Subcutaneous abdominal adipose tissue (tissue), 5 donors: Measurements from ENCODE around the gene ALG1.
"Not testable (repeated sequence)": the region's sequence is repeated elsewhere in the genome, so short reads cannot be mapped to it uniquely, and the experiment has no call there.

Experiments
- H3K27ac ChIP-seq: one replicate; pipeline ENCODE4 v1.7.0; 2013; ENCODE audit warnings: low read depth, mild to moderate bottlenecking, inconsistent platforms, low read length, moderate library complexity
- H3K27me3 ChIP-seq, 5 donors: one replicate each; pipeline ENCODE4 v1.7.0; 2013; ENCODE audit warnings: low read length in 5 of 5, inconsistent platforms in 1 of 5; ENCODE audit not compliant: control insufficient read depth in 5 of 5, insufficient read depth in 4 of 5
- H3K36me3 ChIP-seq, 5 donors: one replicate each; pipeline ENCODE4 v1.7.0; 2013; ENCODE audit warnings: low read length in 5 of 5; ENCODE audit not compliant: control insufficient read depth in 5 of 5, insufficient read depth in 5 of 5
- H3K4me1 ChIP-seq, 5 donors: one replicate each; pipeline ENCODE4 v1.7.0; 2013; ENCODE audit warnings: low read length in 5 of 5, mild to moderate bottlenecking in 3 of 5, moderate library complexity in 1 of 5; ENCODE audit not compliant: control insufficient read depth in 5 of 5, insufficient read depth in 5 of 5
- H3K4me3 ChIP-seq, 5 donors: one replicate each; pipeline ENCODE4 v1.7.0; 2013; ENCODE audit warnings: low read length in 5 of 5, low read depth in 1 of 5
- H3K9ac ChIP-seq, 5 donors: one replicate each; pipeline ENCODE4 v1.7.0; 2013; ENCODE audit warnings: low read length in 5 of 5, mild to moderate bottlenecking in 4 of 5, moderate library complexity in 3 of 5
- H3K9me3 ChIP-seq, 5 donors: one replicate each; pipeline ENCODE4 v1.7.0; 2013; ENCODE audit warnings: low read length in 5 of 5; ENCODE audit not compliant: control insufficient read depth in 5 of 5
- donor health status: healthy.
- donor health status: healthy.
- donor health status: healthy.
- donor health status: healthy.
- donor health status: healthy.

The ALG1 gene

DNA sequence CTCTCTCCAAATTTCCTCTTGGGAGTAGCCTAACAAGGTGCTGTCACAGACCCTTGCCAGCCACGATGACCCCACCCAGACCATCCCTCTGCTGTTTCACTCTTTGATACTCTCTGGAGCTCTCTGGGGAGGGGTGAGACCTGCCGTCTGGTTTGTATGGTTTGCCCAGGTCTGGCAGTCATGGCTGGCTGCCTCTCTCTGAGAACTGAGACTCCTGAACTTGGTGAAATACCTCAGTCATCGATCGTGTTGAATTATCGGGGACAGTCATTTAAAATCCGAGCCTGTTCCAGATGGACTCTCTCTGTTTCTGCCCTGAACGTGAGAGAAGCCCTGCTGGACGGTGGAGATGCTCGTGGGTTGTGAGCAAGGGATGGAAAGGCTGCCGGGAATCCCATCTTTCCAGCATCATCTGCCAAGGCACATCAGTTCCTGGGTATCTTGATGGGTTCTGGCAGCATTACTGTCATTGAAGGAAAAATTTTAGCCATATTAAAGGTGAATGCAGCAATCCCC, 45.2 kb downstream of the ALG1 start:
- H3K27me3 ChIP-seq, H3K27ac ChIP-seq, H3K9me3 ChIP-seq, H3K36me3 ChIP-seq, H3K9ac ChIP-seq, H3K4me1 ChIP-seq: not testable (repeated sequence)
- H3K4me3 ChIP-seq = peak overlapping the region in 1 of 5 donors; percentile 51

DNA sequence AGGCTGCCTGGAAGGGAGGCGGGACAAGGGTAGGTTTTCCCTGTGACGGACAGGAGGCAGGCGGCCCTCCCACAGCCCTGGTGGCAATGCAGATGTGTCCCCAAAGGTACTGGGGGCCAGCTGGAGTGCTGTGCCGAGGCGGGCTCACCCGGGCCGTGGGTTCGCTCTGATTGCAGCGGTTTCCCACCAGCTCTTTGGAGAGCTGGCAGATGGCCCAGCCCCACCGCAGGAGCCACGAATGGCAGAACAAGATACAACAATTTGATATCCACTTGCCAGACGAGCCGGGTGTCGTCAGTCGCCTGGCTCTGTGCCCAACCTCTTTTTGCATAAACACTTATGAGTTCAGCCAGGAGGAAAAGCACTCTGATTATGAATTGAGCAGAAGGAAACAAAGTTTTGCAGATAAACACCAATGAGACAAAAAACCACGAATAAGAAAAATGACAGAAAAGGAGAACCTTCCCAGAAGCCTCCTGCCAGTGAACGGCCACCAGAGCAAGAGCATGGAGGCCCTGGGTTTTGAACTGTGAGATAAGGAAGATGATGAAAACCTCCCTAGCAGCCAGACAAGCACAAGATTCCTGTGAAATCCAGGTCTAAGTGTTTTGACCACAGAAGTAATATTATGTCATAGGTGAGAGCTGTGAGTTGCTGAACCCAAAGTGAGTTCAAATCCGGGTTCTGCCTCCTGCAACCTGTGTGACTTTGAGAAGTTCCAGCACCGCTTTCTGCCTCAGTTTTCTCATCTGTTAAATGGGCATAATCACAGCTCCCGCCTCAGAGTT, 45.9 kb downstream of the ALG1 start:
- peak overlapping the region in 1 of 5 donors; percentile 51 for H3K4me3 ChIP-seq
- not testable (repeated sequence) for H3K27ac ChIP-seq, H3K4me1 ChIP-seq, H3K9me3 ChIP-seq, H3K9ac ChIP-seq, H3K36me3 ChIP-seq, H3K27me3 ChIP-seq

DNA sequence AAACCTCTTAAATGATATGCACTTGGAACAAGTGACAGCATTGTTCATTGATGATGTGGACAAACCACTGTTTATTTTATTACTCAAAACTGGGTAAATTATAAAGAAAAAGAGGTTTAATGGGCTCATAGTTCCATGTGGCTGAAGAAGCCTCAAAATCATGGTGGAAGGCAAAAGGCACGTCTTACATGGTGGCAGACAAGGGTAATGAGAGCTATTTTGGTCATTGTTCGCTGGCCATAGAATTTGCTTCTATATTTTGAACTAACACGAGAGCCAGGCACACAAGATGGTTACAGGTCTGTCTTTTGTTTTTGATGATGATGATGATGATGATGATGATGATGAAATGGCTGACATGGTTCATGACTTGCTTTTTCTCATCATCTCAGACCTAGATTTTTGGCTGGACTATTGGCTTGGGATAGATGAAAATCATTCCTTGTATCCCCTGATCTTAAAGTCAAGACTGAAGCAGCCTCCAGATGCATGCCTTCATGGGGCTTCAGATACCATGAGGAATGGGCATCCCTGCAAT, 59.9 kb downstream of the ALG1 start:
- not testable (repeated sequence) for H3K36me3 ChIP-seq, H3K4me1 ChIP-seq, H3K9ac ChIP-seq, H3K4me3 ChIP-seq, H3K27me3 ChIP-seq, H3K27ac ChIP-seq, H3K9me3 ChIP-seq

DNA sequence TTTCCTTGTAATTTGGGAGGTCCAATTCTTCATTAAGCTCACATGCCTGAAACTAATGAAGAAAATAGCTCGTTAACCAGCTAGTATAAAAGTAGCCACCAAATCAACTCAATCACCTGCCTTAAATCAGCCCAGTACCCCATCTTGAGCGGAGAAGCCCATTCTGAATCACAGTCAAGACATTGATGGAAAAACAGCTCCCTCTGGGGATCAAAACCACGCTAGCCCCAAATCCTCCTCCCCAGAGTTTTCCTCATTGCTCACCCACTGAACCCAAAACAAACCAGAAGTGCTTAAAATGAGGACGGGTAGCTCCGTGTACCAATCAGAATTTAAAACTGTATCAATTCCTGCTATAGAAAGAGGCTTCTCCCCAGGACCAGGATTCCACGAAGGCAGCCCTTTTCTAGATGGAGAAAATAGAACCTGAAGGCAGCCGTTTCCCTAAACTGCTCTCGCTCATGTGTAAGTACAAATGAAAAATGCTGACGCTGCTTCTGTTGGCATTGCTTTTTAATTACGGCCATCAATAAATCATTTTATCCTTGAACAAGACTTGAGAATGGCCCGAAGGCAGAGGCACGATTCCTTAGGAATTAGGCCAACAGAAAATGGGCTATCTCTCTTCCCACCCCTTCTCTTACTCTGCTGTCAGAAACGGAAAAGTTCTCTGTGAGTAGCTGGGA, 61.4 kb downstream of the ALG1 start:
- H3K27ac ChIP-seq, H3K9me3 ChIP-seq, H3K9ac ChIP-seq, H3K36me3 ChIP-seq, H3K4me1 ChIP-seq, H3K4me3 ChIP-seq, H3K27me3 ChIP-seq: not testable (repeated sequence)

GRCh38 chr16:5134739-5135452, 63.3 kb downstream of the ALG1 start:
- not testable (repeated sequence) for H3K9me3 ChIP-seq, H3K27me3 ChIP-seq, H3K9ac ChIP-seq, H3K4me1 ChIP-seq, H3K36me3 ChIP-seq, H3K4me3 ChIP-seq, H3K27ac ChIP-seq
